CD4-positive, alpha-beta T cell (primary cell): ENCODE data around the gene MAGEE1. TPM values are rescaled to one million over a fixed set of nuclear protein-coding genes. Genes with fewer than 3 reads are reported as not detected.

ENCODE experiments used
- ATAC-seq: fragments of 200-7000 bp; cut with Tn5 transposase; one replicate; pipeline ENCODE4 v1.10.0; 2022; ENCODE audit warnings: mild to moderate bottlenecking; ENCODE audit not compliant: poor library complexity
- CTCF ChIA-PET: fragments of 350-600 bp; sonication (Branson Sonifier 250); formaldehyde crosslinking; loops from one replicate; lab custom pipeline; 2021; ENCODE audit warnings: antibody characterized with exemption, inconsistent platforms; lab: Charles Lee
- POLR2A ChIA-PET: fragments of 350-600 bp; sonication (Branson Sonifier 250); formaldehyde crosslinking; loops from one replicate; lab custom pipeline; 2021; ENCODE audit warnings: antibody characterized with exemption, inconsistent platforms; lab: Charles Lee
- DNase-seq, 14 experiments: peaks; one replicate each; pipeline ENCODE4 v3.0.0-alpha.2; 2013 to 2020; ENCODE audit warnings: mixed read lengths in 2 of 14
- H3K27ac ChIP-seq, 2 donors: one replicate each; pipeline versions ENCODE4 v1.5.1 to v1.7.0; 2013; ENCODE audit warnings: low read length in 2 of 2, low read depth in 1 of 2, mild to moderate bottlenecking in 1 of 2
- H3K27me3 ChIP-seq, 2 experiments: 1 replicate in 1 of 2; 2 replicates in 1 of 2; pipeline versions ENCODE4 v1.6.1 to v1.7.0; 2013; ENCODE audit warnings: low read length in 2 of 2, control low read depth in 1 of 2, mild to moderate bottlenecking in 1 of 2, moderate library complexity in 1 of 2; ENCODE audit not compliant: insufficient read depth in 2 of 2, control insufficient read depth in 1 of 2
- H3K36me3 ChIP-seq: one replicate; pipeline ENCODE4 v1.6.1; 2013; ENCODE audit warnings: low read length, control low read depth; ENCODE audit not compliant: insufficient read depth
- H3K4me1 ChIP-seq: one replicate; pipeline ENCODE4 v1.6.1; 2013; ENCODE audit warnings: low read length, control low read depth; ENCODE audit not compliant: insufficient read depth
- H3K4me3 ChIP-seq: one replicate; pipeline ENCODE4 v1.5.1; 2013; ENCODE audit warnings: mild to moderate bottlenecking, low read length, moderate library complexity
- H3K9me3 ChIP-seq, 2 experiments: 1 replicate in 1 of 2; 2 replicates in 1 of 2; pipeline versions ENCODE4 v1.6.1 to v1.7.0; 2013; ENCODE audit warnings: low read length in 2 of 2, mild to moderate bottlenecking in 2 of 2, control low read depth in 1 of 2, moderate library complexity in 1 of 2; ENCODE audit not compliant: control insufficient read depth in 1 of 2, insufficient read depth in 1 of 2
- H3K27ac Mint-ChIP-seq: one replicate; pipeline ENCODE4 v1.8.0; 2020; ENCODE audit warnings: mixed read lengths
- H3K27me3 Mint-ChIP-seq: one replicate; pipeline ENCODE4 v1.8.0; 2021; ENCODE audit warnings: mixed read lengths
- H3K36me3 Mint-ChIP-seq: one replicate; pipeline ENCODE4 v1.8.0; 2021; ENCODE audit warnings: low read depth, mixed read lengths
- H3K4me1 Mint-ChIP-seq: one replicate; pipeline ENCODE4 v1.8.0; 2021; ENCODE audit warnings: low read depth, mixed read lengths
- H3K4me3 Mint-ChIP-seq: one replicate; pipeline ENCODE4 v1.8.0; 2020; ENCODE audit warnings: mild to moderate bottlenecking, mixed read lengths
- H3K9me3 Mint-ChIP-seq: one replicate; pipeline ENCODE4 v1.8.0; 2020; ENCODE audit warnings: mixed read lengths
- intact Hi-C, 2 experiments: fragments of 100-400 bp; cut with DNase I in 1 of 2; cut with micrococcal nuclease in 1 of 2; formaldehyde crosslinking; loops; one replicate each; pipeline versions ENCODE4 v1.15.1 to v1.9.0; 2023 to 2025; cut with DNase I, micrococcal nuclease
- total RNA-seq, 174 experiments: library from RNA in 2 of 174; stranded (reverse) in 2 of 174; gene quantifications; one replicate each; pipeline ENCODE4 v1.2.3 and lab custom pipeline; 2021 to 2026
- TF ChIP-seq, protein P1 (sequence below): fragments of 200-600 bp; IDR thresholded peaks from one replicate; pipeline ENCODE4 v1.8.0; 2022; ENCODE audit warnings: antibody characterized with exemption, mild to moderate bottlenecking

MAGEE1 gene
- total RNA-seq, 2 experiments from 2014 or later: 12.4 to 12.7 TPM

DNA sequence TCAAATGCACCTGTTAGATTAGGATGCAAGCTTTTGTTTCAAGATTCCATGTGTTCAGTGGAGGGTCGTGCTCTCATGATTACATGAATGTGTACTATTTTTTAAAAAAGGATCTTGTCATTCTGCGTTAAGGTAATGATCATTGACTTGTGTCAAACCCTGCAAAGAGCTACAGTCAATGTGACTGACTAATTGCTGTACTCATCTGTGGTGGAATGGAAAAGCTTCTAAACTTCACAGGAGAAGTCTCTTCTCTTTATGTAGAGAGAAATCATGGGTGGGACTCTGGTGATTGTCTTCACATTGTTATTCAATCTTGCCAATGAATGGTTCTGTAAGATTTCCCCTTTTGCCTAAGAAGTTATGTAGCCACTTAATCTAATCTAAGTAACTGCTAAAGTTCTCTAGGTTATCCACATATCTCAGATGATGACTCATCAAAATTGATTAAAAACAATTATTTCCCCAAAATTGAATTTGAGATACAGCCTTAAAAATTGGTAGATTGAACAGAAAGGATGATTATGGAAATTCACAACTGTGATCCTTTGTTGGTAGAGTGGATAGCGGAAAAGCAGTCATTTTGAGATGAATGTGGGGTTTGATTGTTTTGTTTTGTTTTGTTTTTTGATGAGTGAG, 6.7 kb downstream of the MAGEE1 start:
- Histone ChIP-seq H3K4me3 (no peak overlapping the region), H3K4me1 (peaks cover 12% of the 10 kb centered on the region), H3K27ac (no peak overlapping the region), H3K9me3 (no peaks in the 10 kb centered on the region), H3K36me3 (no peaks in the 10 kb centered on the region), H3K27me3 (no peaks in the 10 kb centered on the region)
- no peak for ATAC-seq
- Mint-ChIP-seq H3K4me3 (no peak overlapping the region), H3K27ac (no peak overlapping the region), H3K9me3 (no peaks in the 10 kb centered on the region), H3K4me1 (peaks cover 52% of the 10 kb centered on the region), H3K36me3 (peaks cover 8% of the 10 kb centered on the region), H3K27me3 (no peaks in the 10 kb centered on the region)
- ChIA-PET CTCF (interaction anchor here (1.5 kb wide), 1 partner anchor 12 kb away, joined by 4 read pairs; no protein-coding TSS in a partner anchor), POLR2A (no interaction called here)
- TF ChIP-seq, protein P1, sequence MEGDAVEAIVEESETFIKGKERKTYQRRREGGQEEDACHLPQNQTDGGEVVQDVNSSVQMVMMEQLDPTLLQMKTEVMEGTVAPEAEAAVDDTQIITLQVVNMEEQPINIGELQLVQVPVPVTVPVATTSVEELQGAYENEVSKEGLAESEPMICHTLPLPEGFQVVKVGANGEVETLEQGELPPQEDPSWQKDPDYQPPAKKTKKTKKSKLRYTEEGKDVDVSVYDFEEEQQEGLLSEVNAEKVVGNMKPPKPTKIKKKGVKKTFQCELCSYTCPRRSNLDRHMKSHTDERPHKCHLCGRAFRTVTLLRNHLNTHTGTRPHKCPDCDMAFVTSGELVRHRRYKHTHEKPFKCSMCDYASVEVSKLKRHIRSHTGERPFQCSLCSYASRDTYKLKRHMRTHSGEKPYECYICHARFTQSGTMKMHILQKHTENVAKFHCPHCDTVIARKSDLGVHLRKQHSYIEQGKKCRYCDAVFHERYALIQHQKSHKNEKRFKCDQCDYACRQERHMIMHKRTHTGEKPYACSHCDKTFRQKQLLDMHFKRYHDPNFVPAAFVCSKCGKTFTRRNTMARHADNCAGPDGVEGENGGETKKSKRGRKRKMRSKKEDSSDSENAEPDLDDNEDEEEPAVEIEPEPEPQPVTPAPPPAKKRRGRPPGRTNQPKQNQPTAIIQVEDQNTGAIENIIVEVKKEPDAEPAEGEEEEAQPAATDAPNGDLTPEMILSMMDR: no peak
- intact Hi-C loops: no loop called here
- DNase-seq: no peak

DNA sequence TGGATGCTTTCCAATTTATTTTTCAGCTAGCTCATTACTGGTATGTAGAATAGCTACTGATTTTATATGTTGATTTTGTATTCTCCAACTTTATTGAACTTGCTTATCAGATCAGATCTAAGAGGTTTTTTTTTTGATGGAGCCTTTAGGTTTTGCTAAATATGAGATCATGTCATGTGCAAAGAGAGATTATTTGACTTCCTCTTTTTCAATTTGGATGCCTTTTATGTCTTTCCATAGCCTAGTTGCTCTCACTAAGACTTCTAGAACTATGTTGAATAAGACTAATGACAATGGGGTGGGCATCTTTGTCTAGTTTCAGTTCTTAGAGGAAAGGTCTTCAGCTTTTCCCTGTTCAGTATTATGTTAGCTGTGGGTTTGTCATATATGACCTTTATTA, 11.7 kb downstream of the MAGEE1 start:
- no peak for DNase-seq
- H3K27ac ChIP-seq: no peak overlapping the region
- intact Hi-C loops: no loop called here
- Mint-ChIP-seq H3K4me1 (peaks cover 12% of the 10 kb centered on the region), H3K9me3 (peaks cover 3% of the 10 kb centered on the region), H3K27ac (no peak overlapping the region), H3K4me3 (no peak overlapping the region), H3K27me3 (no peaks in the 10 kb centered on the region), H3K36me3 (peaks cover 22% of the 10 kb centered on the region)
- no peaks in the 10 kb centered on the region for H3K4me1 ChIP-seq
- TF ChIP-seq, protein P1: no peak
- H3K9me3 ChIP-seq: peaks cover 0 to 11% of the 10 kb centered on the region in 2 experiments
- no peak for ATAC-seq
- no peaks in the 10 kb centered on the region for H3K36me3 ChIP-seq
- no peaks in the 10 kb centered on the region for H3K27me3 ChIP-seq
- ChIA-PET POLR2A (no interaction called here), CTCF (no interaction called here)
- H3K4me3 ChIP-seq: no peak overlapping the region

DNA sequence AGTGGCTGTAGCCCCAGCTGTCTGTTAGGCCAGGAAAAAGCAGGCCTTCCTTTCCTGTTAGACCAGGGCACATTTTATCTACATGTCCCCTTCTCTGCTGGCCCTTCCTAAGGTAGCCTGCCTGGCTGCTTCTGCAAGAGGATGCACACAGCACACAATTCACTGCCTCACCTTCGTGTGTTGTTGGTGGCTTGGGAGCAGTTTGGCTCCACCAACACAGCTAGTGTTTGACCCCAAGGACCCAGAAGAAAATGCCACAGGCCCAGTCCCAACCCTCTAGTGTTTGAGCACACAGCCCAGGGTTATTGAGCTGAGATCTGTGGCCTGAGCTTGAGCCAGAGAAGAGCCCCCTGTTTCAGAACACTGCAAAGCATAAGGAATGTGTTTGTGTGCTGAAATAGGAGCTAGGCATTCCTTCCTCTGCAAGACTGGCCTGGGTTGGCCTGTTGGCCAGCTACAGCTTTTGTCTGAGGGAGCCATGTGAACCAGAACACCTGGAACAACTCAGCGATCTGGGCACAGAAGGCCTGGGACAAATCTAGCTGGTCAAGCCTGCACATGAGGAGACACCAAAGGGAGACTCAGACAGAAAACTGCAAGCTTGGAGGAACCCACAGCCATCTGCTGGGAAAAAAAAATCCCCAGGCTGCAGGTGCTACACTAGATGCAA, 26.4 kb downstream of the MAGEE1 start:
- Mint-ChIP-seq H3K27me3 (no peaks in the 10 kb centered on the region), H3K4me1 (peaks cover 7% of the 10 kb centered on the region), H3K4me3 (no peak overlapping the region), H3K27ac (no peak overlapping the region), H3K9me3 (no peaks in the 10 kb centered on the region), H3K36me3 (peaks cover 11% of the 10 kb centered on the region)
- no peaks in the 10 kb centered on the region for H3K9me3 ChIP-seq
- TF ChIP-seq, protein P1: no peak
- intact Hi-C loops: loop anchor here (1.0 kb wide), 1 partner anchor 175 kb away; no protein-coding TSS in a partner anchor
- H3K27ac ChIP-seq: no peak overlapping the region
- H3K4me3 ChIP-seq: no peak overlapping the region
- ATAC-seq (no peak), DNase-seq (no peak)
- H3K27me3 ChIP-seq: no peaks in the 10 kb centered on the region
- CTCF ChIA-PET: interaction anchor here (1.0 to 2.9 kb wide), 3 partner anchors 8 to 175 kb away, joined by 3 to 10 read pairs (median 3); no protein-coding TSS in a partner anchor
- peaks cover 3% of the 10 kb centered on the region for H3K4me1 ChIP-seq
- no peaks in the 10 kb centered on the region for H3K36me3 ChIP-seq
- POLR2A ChIA-PET: interaction anchor here (1.0 to 1.3 kb wide), 2 partner anchors 27 to 175 kb away, joined by 4 to 8 read pairs; partner anchors contain the start of gene MAGEE1
